SW 1271 (cell line): ENCODE results near the gene AQP5.

Experiments used
- DNase-seq, 2 experiments: peaks; one replicate each; lab custom pipeline; 2025; lab: John Stamatoyannopoulos, UW

Gene AQP5

DNA sequence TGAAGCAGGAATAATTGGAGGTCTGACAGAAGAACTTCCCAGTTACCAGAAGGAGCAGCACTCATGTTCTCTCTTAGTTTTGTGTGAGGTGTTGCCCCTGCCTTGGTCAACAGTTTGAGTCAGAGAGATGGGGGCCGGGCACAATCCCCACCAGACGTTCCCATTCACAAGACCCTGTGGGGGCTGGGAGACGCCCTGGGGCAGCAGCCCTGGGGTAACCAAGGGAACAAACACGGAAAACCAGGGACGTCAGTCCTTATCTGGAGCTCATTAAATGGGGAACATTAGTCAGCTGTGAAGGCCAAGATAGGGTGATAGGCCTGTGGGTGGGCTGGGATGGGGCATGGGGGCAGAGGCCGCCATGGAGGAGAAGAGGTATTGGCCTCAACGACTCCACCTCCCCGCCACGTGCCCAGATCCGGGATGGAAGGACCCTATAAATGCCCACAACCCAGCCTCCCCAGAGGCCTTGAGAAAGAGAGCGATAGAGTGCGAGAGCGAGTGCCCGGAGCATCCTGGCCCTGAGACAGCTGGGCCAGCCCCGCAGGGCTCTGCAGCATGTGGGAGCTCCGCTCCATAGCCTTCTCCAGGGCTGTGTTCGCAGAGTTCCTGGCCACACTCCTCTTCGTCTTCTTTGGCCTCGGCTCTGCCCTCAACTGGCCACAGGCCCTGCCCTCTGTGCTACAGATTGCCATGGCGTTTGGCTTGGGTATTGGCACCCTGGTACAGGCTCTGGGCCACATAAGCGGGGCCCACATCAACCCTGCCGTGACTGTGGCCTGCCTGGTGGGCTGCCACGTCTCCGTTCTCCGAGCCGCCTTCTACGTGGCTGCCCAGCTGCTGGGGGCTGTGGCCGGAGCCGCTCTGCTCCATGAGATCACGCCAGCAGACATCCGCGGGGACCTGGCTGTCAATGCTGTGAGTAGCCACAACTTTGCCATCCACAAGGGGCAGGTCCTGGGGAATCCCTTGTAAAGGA lies 11.1 kb upstream of the AQP5 start, which contains the start of gene AQP2:
Gene AQP2 (plus strand): TSS at position 465 of the 979 bp plus-strand sequence. CDS start 94 bp downstream, at position 559.
- DNase-seq: no peak

DNA sequence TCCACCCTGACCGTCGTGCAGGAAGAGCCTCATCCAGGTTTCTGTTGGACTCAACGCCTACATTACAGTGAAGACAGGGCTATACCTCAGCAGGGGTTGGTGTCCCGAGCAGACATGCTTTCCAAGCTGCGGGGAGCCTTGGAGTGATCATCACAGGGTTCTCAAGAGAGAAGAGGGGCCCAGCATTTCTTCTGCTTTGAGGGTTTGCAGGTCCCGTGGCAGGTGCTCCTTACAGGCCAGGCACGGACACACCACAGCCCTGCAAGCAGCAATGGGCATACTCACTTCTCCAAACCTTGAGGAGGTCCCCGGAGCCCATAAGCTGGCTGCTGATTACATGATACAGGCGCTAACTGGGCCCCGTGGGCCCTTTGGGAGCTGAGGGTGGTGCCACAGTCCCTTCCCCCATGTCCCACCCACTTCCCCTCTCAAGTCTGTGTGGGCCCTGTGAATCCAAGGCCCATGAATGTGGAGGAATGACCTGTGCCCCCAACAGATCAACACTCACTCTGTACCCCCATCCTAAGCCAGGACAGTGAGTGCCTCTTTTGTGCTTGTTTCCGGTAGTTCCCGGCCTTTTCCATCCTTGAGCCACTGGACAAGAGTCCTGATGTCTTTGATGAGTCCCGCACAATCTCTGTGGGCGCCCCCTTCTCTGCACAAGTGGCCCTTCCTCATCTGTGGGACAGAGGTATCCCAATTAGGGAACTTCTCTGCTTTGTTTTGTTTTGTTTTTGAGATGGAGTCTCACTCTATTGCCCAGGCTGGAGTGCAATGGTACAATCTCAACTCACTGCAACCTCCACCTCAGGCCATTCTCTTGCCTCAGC lies 10.0 kb upstream of the AQP5 start:
- no peak for DNase-seq

DNA sequence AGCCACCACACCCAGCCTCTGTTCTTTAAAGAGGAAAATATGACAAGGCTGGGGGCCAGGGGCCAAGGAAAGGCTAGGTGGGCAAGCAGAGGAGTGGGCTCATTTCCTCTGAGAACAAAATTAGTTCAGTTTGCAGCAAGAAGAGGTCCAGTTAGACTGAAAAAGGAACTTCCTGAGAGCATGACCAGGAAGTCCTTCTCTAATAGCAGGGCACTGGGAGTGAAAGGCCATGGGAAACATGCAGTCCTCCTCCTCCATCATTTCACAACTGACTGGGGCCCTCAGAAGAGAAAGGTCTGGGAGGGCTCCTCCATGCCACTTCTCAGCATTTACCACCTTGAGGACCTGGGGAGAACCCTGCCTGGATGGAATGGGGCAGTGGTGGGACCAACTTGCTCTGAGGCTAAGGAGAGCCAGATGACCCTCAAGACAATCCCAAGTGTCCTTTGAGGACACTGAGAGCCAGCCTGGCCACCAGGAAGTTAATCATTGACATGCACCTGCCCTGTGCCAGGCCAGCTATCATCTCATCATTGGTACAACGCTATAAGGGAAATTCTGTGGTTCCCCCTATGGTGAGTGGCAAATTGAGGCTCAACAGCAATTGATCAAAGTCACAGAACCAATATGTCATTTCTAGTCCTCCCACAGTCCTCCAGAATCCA lies 9.1 kb upstream of the AQP5 start:
- DNase-seq: no peak

DNA sequence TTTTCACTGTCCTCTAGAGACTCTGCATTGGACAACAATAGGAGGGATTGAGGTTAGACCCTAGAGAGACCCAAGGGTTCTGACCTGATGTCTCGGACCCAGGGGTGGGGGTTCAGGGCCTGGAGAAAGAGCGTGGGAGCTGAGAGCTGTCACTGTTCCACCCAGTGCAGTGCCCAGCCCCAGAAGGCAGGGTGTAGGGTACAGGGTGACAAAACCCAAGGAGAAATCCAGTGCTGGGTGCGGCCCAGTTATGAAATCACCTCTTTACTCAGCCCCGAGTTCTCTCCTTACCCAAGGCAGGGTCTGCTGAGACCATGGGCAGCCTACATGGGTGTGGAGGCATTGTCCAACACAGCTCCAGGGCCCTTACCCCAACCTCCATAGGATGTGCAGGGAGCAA lies 8.5 kb upstream of the AQP5 start:
- DNase-seq: no peak

DNA sequence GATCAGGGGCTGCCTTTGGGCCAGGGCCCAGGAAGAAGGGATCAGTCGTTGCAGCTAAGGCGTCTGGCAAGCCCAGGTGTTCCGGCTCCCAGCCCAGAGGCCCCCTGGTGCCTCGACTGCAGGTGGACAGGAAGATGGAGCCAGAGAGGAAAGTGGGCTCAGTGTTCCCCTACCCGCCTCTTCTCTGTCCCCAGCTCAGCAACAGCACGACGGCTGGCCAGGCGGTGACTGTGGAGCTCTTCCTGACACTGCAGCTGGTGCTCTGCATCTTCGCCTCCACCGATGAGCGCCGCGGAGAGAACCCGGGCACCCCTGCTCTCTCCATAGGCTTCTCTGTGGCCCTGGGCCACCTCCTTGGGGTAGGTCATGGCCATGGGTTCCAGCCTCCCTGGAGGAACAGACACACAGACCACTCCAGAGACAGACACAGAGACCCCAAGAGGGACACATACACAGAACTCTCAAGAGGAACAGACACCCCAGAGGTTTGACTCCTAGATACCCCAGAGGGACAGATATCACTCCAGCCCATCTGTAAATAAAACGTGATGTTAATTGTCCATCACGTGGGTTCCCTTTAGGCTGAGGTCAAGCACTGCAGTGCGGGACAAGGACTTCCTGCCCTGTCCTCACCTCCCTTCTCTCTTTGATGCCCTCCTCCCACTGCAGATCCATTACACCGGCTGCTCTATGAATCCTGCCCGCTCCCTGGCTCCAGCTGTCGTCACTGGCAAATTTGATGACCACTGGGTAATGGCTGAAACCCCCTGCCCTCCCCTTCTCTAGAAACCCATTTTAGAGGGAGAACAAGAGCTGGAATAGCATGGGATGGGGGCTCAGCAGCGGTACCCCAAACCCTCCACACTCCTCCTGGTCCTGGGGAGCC lies 7.5 kb upstream of the AQP5 start:
- DNase-seq: no peak

DNA sequence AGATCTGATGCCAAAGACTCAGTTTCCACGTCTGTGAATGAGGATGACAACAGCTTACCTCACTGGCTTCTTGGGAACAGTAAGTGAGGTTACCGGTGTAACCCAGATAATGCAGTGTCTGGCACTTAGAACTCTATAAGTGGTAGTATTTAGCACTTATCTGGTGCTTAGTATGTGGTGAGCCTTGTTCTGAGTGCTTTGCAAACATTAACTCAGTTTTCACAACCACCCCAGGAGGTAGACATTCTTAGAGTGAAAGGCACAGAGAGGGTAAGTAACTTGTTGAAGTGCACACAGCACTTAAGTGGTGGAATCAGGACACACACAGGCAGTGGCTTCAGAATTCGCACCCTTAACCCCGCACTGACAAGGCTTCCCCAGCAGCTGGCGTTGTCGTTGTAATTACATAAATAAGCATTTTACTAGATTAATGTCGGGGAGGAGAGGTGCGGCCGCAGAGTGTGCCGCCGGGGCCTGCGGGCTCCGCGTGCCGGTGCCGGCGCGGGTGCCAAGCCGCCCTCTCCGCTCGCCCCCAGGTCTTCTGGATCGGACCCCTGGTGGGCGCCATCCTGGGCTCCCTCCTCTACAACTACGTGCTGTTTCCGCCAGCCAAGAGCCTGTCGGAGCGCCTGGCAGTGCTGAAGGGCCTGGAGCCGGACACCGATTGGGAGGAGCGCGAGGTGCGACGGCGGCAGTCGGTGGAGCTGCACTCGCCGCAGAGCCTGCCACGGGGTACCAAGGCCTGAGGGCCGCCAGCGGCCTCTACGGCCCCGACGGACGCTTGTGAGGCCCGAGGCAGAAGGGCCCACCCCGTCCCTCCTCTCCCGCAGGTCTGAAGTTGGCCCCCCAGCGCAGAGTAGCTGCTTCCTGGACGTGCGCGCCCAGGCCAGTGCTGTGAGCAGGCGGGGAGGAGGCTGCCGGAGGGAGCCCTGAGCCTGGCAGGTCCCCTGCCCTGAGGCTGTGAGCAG lies 6.5 kb upstream of the AQP5 start:
- no peak for DNase-seq

DNA sequence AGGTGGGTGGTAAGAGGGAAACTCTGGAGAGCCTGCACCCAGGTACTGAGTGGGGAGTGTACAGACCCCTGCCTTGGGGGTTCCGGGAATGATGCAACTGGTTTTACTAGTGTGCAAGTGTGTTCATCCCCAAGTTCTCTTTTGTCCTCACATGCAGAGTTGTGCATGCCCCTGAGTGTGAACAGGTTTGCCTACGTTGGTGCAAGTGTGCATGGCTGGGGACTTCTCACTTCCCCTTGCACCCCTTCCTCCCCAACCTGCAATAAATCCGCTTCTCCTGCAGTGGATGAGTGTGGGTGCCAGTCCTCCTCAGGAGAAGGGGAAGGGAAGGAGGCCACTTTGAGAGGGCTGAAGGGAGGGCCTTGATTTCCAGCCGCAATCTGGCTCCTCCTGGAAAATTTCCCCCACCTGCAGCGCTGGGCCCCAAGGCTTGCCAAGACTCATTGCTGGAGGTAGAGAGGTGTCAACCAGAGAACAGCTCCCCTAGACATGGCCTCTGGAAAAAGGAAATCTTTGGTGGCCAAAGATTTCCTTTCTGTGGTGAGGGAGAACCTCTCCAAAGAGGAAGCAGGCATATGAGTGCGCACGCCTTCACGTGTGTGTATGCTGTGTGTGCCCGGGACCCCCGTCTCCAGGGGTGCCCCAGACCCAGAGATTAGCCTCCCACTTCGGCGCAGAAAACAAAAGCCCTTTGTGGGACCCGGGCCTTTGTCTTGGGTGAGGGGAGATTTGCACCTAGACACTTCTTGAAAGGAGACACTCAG lies 5.6 kb upstream of the AQP5 start:
- DNase-seq: no peak

DNA sequence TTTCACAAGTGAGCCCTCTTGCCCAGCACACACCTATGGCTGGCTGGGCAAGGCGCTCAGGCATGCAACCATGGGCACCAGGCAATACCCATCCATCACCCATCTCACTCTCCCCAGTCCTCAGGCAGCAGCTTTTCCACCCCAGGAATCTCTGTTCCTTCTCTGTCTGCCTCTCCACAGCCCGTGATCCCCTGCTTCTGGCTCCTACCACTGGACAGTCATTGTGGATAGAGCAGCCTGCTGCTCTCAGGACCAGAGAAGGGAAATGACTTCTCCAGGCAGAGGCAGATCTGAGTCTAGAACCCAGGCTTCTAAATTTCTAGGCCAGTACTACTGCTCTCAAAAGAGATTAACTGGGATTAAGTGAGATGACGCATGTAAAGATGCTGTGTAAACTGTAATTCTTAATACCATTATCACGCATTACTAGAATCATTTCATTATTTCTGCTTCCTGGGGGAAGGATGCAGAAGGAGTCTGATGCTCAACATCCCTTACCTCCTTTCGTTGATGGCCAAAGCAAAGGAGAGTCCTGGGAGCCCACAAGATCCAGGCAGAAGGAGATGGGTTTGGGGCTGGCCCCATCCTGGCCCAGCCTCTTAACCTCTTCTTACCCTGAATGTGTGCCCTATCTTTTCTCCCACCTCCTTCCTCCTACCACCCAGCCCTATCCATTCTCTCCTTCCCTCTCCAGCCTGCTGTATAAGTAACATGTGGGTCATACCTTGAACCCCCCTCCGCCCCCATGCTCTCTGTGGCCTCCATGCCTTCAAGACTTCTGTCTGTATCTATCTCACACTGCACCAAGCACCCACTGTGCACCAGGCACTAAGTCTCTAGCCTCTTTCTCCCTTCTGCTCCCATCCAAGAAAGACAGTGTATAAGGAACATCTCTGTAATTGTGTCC lies 4.8 kb upstream of the AQP5 start:
- DNase-seq: no peak

DNA sequence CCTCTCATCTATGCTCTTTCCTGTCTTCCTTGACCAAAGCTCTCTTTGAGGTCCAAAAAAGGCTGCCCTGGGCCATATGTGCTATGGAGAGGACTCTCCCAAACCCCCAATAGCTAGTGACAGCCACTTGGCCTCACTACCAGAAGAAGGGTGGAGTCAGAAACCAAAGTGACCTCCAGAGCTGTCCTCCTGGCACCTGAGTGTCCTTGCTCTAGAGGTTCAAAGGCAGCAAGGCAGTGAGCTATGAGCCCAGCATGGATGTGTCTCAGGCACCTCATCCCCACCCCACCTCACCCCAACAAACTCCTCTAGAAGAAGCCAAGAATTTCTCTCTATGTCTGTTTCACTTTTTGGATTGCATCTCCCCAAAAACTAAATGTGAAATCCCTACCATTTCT lies 4.1 kb upstream of the AQP5 start:
- no peak for DNase-seq

DNA sequence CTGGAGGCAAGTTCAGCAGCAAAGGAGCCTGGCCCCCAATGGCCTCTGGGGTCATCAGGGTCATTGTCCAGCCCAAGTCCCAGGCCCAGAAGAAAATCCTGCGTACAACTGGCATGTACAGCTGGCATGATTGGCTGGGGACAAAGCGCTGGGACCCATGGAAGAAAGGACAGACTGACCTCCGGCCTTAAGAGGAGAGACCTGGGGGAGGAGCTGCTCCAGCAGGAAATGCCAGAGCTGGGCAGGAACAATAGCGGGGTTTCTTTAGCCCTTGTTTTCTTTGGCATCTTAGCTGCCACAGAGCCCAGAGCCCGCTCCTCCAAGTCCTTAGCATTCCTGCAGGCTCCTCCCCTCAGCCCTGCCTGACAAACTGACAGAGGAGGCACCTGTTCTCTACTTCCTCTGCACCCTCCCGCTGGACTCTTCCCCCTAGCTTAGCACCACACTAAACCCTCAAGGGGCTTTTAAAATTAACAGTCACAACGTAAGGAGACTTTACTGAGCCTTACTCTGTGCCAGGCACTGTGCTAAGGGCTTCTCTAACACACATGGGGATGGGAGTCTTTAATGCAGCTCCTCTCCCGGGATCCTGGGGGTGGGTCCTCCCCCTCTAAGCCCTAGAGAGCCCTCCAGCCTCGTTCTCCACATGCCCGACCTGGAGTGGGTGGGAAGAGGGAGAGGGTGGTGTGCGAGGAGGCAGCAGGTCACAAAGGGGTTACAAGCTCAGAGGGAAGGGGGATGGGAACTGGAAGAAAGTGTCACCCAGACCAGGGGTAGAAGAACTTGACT lies 1.8 kb upstream of the AQP5 start:
- DNase-seq: peak in 1 of 2 experiments; percentile 71

DNA sequence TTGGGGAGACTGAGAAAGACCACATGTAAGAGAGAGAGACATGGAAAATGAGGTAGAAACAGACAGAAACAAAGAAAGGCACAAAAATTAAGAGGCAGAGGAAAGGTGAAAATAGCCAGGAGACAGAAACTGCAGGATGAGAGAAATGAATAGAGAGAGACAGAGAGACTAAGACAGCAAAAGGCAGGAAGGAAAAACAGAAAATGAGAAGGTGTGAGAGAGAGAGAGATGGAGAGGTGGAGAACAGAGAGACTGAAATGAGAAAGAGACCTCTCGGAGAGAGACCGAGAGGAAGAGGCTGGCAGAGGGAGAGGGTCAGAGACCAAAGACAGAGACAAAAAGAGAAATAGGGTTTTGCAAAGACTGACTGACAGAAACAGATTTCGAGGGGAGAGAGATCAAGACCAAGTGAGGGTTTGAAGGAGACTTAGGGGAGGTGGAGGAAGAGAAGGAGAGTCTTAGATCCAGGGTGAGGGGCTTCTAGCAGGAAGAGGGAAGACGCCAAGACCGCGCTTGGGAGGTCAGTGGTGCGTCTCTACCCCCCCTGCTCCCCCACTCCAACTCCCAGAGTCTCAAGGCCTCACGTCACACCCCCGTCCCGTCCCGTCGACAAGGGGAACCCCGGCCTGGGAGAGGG lies 1.1 kb upstream of the AQP5 start:
- DNase-seq: no peak

DNA sequence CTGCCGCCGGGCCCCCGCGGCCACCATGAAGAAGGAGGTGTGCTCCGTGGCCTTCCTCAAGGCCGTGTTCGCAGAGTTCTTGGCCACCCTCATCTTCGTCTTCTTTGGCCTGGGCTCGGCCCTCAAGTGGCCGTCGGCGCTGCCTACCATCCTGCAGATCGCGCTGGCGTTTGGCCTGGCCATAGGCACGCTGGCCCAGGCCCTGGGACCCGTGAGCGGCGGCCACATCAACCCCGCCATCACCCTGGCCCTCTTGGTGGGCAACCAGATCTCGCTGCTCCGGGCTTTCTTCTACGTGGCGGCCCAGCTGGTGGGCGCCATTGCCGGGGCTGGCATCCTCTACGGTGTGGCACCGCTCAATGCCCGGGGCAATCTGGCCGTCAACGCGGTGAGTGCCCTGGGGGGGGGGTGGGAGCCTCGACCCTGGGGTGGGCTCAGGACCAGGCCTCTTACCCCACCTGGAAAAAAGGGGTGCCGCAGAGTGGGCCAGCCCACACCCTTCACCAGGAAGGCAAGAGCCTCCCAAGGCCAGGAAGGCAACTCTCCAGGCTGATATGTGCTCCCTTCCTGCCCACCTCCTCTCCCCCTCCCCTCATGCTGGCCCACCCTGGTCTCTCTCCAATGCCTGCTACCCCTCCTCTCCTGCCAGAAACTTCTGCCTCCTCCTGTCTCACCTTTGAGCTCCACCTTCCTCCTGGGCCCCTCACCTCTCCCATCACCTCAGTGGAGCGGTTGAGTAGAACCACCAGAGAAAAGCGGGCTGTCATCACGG lies 507 bp downstream of the AQP5 start:
- no peak for DNase-seq

DNA sequence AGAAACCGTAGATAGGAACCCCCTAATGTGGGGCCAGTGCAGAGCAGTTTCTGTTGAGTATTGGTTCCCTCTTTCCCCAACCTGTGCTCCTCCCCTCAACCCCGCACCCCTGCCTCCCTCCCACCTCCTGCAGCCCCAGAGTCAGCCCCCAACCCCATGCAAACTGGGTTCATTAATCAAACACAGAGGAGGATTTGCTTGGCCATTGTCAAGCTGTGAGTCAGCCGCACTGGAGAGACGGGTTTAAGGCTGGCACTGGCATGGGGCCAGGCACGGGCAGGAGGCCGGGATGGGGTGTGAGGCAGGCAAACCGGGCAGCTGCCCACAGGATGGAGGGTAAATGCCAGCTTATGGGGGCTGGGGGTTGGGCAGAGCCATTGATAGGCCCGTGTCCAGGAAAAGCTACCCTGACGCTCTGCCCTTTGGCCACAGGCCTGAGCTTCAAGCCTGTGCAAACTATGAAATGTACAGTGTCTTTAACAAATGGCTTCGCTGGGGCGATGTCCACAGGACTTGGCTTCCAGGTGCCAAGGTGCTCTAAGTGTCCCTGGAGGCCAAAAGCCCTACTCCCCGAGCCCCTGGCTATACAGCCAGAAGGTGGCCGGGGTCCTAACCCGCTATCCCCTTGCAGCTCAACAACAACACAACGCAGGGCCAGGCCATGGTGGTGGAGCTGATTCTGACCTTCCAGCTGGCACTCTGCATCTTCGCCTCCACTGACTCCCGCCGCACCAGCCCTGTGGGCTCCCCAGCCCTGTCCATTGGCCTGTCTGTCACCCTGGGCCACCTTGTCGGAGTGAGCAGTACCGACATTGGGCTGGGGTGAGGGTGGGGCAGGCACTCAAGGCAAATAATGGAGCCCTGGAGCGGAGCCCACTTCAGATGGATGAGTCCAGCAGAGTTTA lies 1.4 kb downstream of the AQP5 start:
- DNase-seq: no peak

DNA sequence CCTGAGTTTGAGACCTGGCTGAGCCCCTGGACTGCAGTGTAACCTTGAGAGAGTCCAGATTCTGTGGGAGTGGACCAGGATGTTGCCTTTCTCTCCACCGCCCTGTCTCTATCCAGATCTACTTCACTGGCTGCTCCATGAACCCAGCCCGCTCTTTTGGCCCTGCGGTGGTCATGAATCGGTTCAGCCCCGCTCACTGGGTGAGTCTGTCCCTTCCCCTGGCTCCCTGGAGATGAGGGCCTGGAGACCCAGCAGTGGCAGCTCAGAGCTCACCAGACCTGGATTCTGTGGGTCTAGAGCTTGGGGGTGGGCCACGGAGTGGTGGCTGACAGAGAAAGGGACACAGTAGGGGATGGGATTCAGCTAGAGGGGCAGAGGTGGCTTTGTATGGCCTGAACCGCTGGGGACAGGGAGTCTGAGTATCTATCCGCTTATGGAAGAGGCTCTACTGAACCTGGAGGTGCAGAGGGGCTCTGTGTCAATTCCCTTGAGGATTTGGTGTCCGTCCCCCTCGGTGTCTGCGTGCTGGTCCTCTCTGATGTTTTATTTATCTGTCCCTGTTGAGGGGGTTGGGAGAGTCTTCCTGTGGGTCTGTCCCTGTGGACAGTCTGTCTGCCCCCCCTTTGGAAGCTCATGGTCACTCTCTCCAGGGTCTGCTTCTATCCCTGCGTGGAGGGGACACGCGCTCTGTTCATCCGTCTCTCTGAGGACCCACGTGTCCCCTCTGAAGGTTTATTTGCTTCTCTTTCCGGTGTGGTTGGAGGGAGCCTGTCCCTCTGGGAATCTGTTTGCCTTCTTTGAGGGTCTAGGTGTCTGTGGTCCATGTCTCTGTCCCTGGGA lies 2.5 kb downstream of the AQP5 start:
- DNase-seq: no peak
